ENCODE results near the gene IL37.
"Not testable (repeated sequence)": the region's sequence is repeated elsewhere in the genome, so short reads cannot be mapped to it uniquely, and the experiment has no call there.

Gene IL37

GRCh38 chr2:112921982-112922381 is 11.0 kb downstream of the IL37 start:
- H3K27ac ChIP-seq (ENCODE audit: insufficient read depth, low read length, poor library complexity, severe bottlenecking), result no peak overlapping the region
- no peaks in the 10 kb centered on the region for H3K9me3 ChIP-seq (ENCODE audit: control insufficient read depth, low read length)
- no peak for DNase-seq
- no peaks in the 10 kb centered on the region for H3K4me1 ChIP-seq (ENCODE audit: control insufficient read depth, insufficient read depth, low read length, poor library complexity, severe bottlenecking)
- H3K27me3 ChIP-seq (replicated peaks; ENCODE audit: control insufficient read depth, insufficient read depth, low read length, poor library complexity, severe bottlenecking), result no peaks in the 10 kb centered on the region
- H3K36me3 ChIP-seq (ENCODE audit: control insufficient read depth, insufficient read depth, low read length), result no peaks in the 10 kb centered on the region
- H3K4me3 ChIP-seq (ENCODE audit: insufficient read depth, low read depth, low read length, poor library complexity, severe bottlenecking), result no peak overlapping the region

GRCh38 chr2:112923237-112923966 is 12.4 kb downstream of the IL37 start:
- Histone ChIP-seq H3K4me1 (ENCODE audit: control insufficient read depth, insufficient read depth, low read length, poor library complexity, severe bottlenecking) (no peaks in the 10 kb centered on the region), H3K27ac (ENCODE audit: insufficient read depth, low read length, poor library complexity, severe bottlenecking) (no peak overlapping the region), H3K36me3 (ENCODE audit: control insufficient read depth, insufficient read depth, low read length) (no peaks in the 10 kb centered on the region), H3K4me3 (ENCODE audit: insufficient read depth, low read depth, low read length, poor library complexity, severe bottlenecking) (no peak overlapping the region), H3K9me3 (ENCODE audit: control insufficient read depth, low read length) (no peaks in the 10 kb centered on the region), H3K27me3 (replicated peaks; ENCODE audit: control insufficient read depth, insufficient read depth, low read length, poor library complexity, severe bottlenecking) (no peaks in the 10 kb centered on the region)
- DNase-seq, result no peak

GRCh38 chr2:112923967-112924338 is 13.0 kb downstream of the IL37 start:
- H3K4me1 ChIP-seq (ENCODE audit: control insufficient read depth, insufficient read depth, low read length, poor library complexity, severe bottlenecking), result no peaks in the 10 kb centered on the region
- no peaks in the 10 kb centered on the region for H3K9me3 ChIP-seq (ENCODE audit: control insufficient read depth, low read length)
- no peaks in the 10 kb centered on the region for H3K36me3 ChIP-seq (ENCODE audit: control insufficient read depth, insufficient read depth, low read length)
- no peak overlapping the region for H3K4me3 ChIP-seq (ENCODE audit: insufficient read depth, low read depth, low read length, poor library complexity, severe bottlenecking)
- no peaks in the 10 kb centered on the region for H3K27me3 ChIP-seq (replicated peaks; ENCODE audit: control insufficient read depth, insufficient read depth, low read length, poor library complexity, severe bottlenecking)
- no peak for DNase-seq
- H3K27ac ChIP-seq (ENCODE audit: insufficient read depth, low read length, poor library complexity, severe bottlenecking), result no peak overlapping the region

GRCh38 chr2:112924360-112924759 is 13.4 kb downstream of the IL37 start:
- Histone ChIP-seq H3K9me3 (ENCODE audit: control insufficient read depth, low read length) (no peaks in the 10 kb centered on the region), H3K4me3 (ENCODE audit: insufficient read depth, low read depth, low read length, poor library complexity, severe bottlenecking) (no peak overlapping the region), H3K27me3 (replicated peaks; ENCODE audit: control insufficient read depth, insufficient read depth, low read length, poor library complexity, severe bottlenecking) (no peaks in the 10 kb centered on the region), H3K27ac (ENCODE audit: insufficient read depth, low read length, poor library complexity, severe bottlenecking) (no peak overlapping the region), H3K4me1 (ENCODE audit: control insufficient read depth, insufficient read depth, low read length, poor library complexity, severe bottlenecking) (no peaks in the 10 kb centered on the region), H3K36me3 (ENCODE audit: control insufficient read depth, insufficient read depth, low read length) (no peaks in the 10 kb centered on the region)
- no peak for DNase-seq

GRCh38 chr2:112924821-112925220 is 13.9 kb downstream of the IL37 start:
- no peak overlapping the region for H3K4me3 ChIP-seq (ENCODE audit: insufficient read depth, low read depth, low read length, poor library complexity, severe bottlenecking)
- H3K36me3 ChIP-seq (ENCODE audit: control insufficient read depth, insufficient read depth, low read length), result no peaks in the 10 kb centered on the region
- H3K9me3 ChIP-seq (ENCODE audit: control insufficient read depth, low read length), result no peaks in the 10 kb centered on the region
- H3K4me1 ChIP-seq (ENCODE audit: control insufficient read depth, insufficient read depth, low read length, poor library complexity, severe bottlenecking), result no peaks in the 10 kb centered on the region
- DNase-seq, result no peak
- no peaks in the 10 kb centered on the region for H3K27me3 ChIP-seq (replicated peaks; ENCODE audit: control insufficient read depth, insufficient read depth, low read length, poor library complexity, severe bottlenecking)
- H3K27ac ChIP-seq (ENCODE audit: insufficient read depth, low read length, poor library complexity, severe bottlenecking), result no peak overlapping the region

GRCh38 chr2:112926707-112927106 is 15.7 kb downstream of the IL37 start:
- H3K4me3 ChIP-seq (ENCODE audit: insufficient read depth, low read depth, low read length, poor library complexity, severe bottlenecking), result no peak overlapping the region
- DNase-seq, result no peak
- H3K27me3 ChIP-seq (replicated peaks; ENCODE audit: control insufficient read depth, insufficient read depth, low read length, poor library complexity, severe bottlenecking), result no peaks in the 10 kb centered on the region
- H3K27ac ChIP-seq (ENCODE audit: insufficient read depth, low read length, poor library complexity, severe bottlenecking), result no peak overlapping the region
- H3K4me1 ChIP-seq (ENCODE audit: control insufficient read depth, insufficient read depth, low read length, poor library complexity, severe bottlenecking), result no peaks in the 10 kb centered on the region
- no peaks in the 10 kb centered on the region for H3K36me3 ChIP-seq (ENCODE audit: control insufficient read depth, insufficient read depth, low read length)
- no peaks in the 10 kb centered on the region for H3K9me3 ChIP-seq (ENCODE audit: control insufficient read depth, low read length)

GRCh38 chr2:112927745-112928144 is 16.8 kb downstream of the IL37 start:
- Histone ChIP-seq H3K9me3 (ENCODE audit: control insufficient read depth, low read length) (no peaks in the 10 kb centered on the region), H3K27me3 (replicated peaks; ENCODE audit: control insufficient read depth, insufficient read depth, low read length, poor library complexity, severe bottlenecking) (no peaks in the 10 kb centered on the region), H3K27ac (ENCODE audit: insufficient read depth, low read length, poor library complexity, severe bottlenecking) (no peak overlapping the region), H3K4me3 (ENCODE audit: insufficient read depth, low read depth, low read length, poor library complexity, severe bottlenecking) (no peak overlapping the region), H3K36me3 (ENCODE audit: control insufficient read depth, insufficient read depth, low read length) (no peaks in the 10 kb centered on the region), H3K4me1 (ENCODE audit: control insufficient read depth, insufficient read depth, low read length, poor library complexity, severe bottlenecking) (no peaks in the 10 kb centered on the region)
- no peak for DNase-seq

- Histone ChIP-seq H3K27ac (ENCODE audit: insufficient read depth, low read length, poor library complexity, severe bottlenecking) (no peak overlapping the region), H3K4me1 (ENCODE audit: control insufficient read depth, insufficient read depth, low read length, poor library complexity, severe bottlenecking) (no peaks in the 10 kb centered on the region), H3K4me3 (ENCODE audit: insufficient read depth, low read depth, low read length, poor library complexity, severe bottlenecking) (no peak overlapping the region), H3K27me3 (replicated peaks; ENCODE audit: control insufficient read depth, insufficient read depth, low read length, poor library complexity, severe bottlenecking) (no peaks in the 10 kb centered on the region), H3K9me3 (ENCODE audit: control insufficient read depth, low read length) (no peaks in the 10 kb centered on the region), H3K36me3 (ENCODE audit: control insufficient read depth, insufficient read depth, low read length) (no peaks in the 10 kb centered on the region)
- no peak for DNase-seq
Observed at GRCh38 chr2:112933261-112933660, 22.3 kb downstream of the IL37 start.

- H3K4me3 ChIP-seq (ENCODE audit: insufficient read depth, low read depth, low read length, poor library complexity, severe bottlenecking); H3K27me3 ChIP-seq (replicated peaks; ENCODE audit: control insufficient read depth, insufficient read depth, low read length, poor library complexity, severe bottlenecking); DNase-seq; H3K27ac ChIP-seq (ENCODE audit: insufficient read depth, low read length, poor library complexity, severe bottlenecking); H3K36me3 ChIP-seq (ENCODE audit: control insufficient read depth, insufficient read depth, low read length); H3K9me3 ChIP-seq (ENCODE audit: control insufficient read depth, low read length); H3K4me1 ChIP-seq (ENCODE audit: control insufficient read depth, insufficient read depth, low read length, poor library complexity, severe bottlenecking): not testable (repeated sequence)
Observed at GRCh38 chr2:112934117-112934516, 23.2 kb downstream of the IL37 start.

GRCh38 chr2:112936927-112937232 is 25.9 kb downstream of the IL37 start:
- H3K36me3 ChIP-seq (ENCODE audit: control insufficient read depth, insufficient read depth, low read length), result no peaks in the 10 kb centered on the region
- no peak overlapping the region for H3K27ac ChIP-seq (ENCODE audit: insufficient read depth, low read length, poor library complexity, severe bottlenecking)
- no peak for DNase-seq
- H3K9me3 ChIP-seq (ENCODE audit: control insufficient read depth, low read length), result no peaks in the 10 kb centered on the region
- no peak overlapping the region for H3K4me3 ChIP-seq (ENCODE audit: insufficient read depth, low read depth, low read length, poor library complexity, severe bottlenecking)
- no peaks in the 10 kb centered on the region for H3K4me1 ChIP-seq (ENCODE audit: control insufficient read depth, insufficient read depth, low read length, poor library complexity, severe bottlenecking)
- H3K27me3 ChIP-seq (replicated peaks; ENCODE audit: control insufficient read depth, insufficient read depth, low read length, poor library complexity, severe bottlenecking), result no peaks in the 10 kb centered on the region

All from effector memory CD4-positive, alpha-beta T cell (primary cell).